Colonic mucosa (tissue), 4 donors: ENCODE data around the gene GIPC1. TPM values are rescaled to one million over a fixed set of nuclear protein-coding genes. Genes with fewer than 3 reads are reported as not detected.

ENCODE experiments used
- DNase-seq: peaks from one replicate; pipeline ENCODE4 v3.0.0-alpha.2; 2020
- H3K27ac ChIP-seq: fragments of 200-600 bp; one replicate; pipeline ENCODE4 v1.8.0; 2021
- H3K27me3 ChIP-seq: fragments of 200-600 bp; one replicate; pipeline ENCODE4 v1.8.0; 2021
- H3K36me3 ChIP-seq: fragments of 200-600 bp; one replicate; pipeline ENCODE4 v1.8.0; 2021
- H3K4me1 ChIP-seq: fragments of 200-600 bp; one replicate; pipeline ENCODE4 v1.8.0; 2021; ENCODE audit warnings: mild to moderate bottlenecking
- H3K4me3 ChIP-seq: fragments of 200-600 bp; one replicate; pipeline ENCODE4 v1.8.0; 2021
- H3K9ac ChIP-seq, 2 donors: one replicate each; pipeline ENCODE4 v1.7.0; 2013; ENCODE audit warnings: control low read depth in 2 of 2, low read depth in 2 of 2, low read length in 2 of 2
- H3K9me3 ChIP-seq: fragments of 200-600 bp; one replicate; pipeline ENCODE4 v1.8.0; 2021
- intact Hi-C: fragments of 100-400 bp; cut with DNase I; formaldehyde crosslinking; loops from one replicate; pipeline ENCODE4 v1.14.1; 2022
- total RNA-seq, 2 donors: library from RNA; stranded (reverse); fragmentation: NEBNext Ultra II Directional in 1 of 2; extraction: Animal tissue kit (Norgen Biotek cat#: 25700) in 1 of 2; gene quantifications; one replicate each; pipeline ENCODE4 v1.2.1, GENCODE V29; 2021
- TF ChIP-seq, protein P1 (sequence below): fragments of 200-600 bp; IDR thresholded peaks from one replicate; pipeline ENCODE4 v1.8.0; 2022; ENCODE audit warnings: antibody characterized with exemption, mild to moderate bottlenecking
- donor health status: healthy.
- donor health status: DM: no; HTN: no; CAD: no.
- donor health status: DM: no; HTN: no; CAD: no.

Gene GIPC1
- total RNA-seq, 2 donors from 2014 or later: 281 to 404 TPM

DNA sequence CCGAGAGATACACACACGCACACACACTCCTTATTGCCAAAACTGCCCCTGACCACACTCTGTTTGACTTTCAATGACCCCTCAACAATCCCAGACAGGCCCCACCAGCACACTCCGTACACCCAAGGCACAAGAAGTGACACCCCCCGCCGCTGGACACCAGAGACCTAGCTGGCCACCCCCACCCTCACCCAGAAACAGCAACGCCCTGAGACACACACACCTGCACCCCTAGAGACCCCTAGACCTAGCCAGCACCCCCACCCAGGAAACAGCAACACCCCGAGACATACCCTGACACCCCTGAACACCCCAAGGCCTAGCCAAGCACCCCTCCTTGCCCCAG lies 19.6 kb downstream of the GIPC1 start:
- peaks cover 9% of the 10 kb centered on the region for H3K4me1 ChIP-seq
- TF ChIP-seq, protein P1, sequence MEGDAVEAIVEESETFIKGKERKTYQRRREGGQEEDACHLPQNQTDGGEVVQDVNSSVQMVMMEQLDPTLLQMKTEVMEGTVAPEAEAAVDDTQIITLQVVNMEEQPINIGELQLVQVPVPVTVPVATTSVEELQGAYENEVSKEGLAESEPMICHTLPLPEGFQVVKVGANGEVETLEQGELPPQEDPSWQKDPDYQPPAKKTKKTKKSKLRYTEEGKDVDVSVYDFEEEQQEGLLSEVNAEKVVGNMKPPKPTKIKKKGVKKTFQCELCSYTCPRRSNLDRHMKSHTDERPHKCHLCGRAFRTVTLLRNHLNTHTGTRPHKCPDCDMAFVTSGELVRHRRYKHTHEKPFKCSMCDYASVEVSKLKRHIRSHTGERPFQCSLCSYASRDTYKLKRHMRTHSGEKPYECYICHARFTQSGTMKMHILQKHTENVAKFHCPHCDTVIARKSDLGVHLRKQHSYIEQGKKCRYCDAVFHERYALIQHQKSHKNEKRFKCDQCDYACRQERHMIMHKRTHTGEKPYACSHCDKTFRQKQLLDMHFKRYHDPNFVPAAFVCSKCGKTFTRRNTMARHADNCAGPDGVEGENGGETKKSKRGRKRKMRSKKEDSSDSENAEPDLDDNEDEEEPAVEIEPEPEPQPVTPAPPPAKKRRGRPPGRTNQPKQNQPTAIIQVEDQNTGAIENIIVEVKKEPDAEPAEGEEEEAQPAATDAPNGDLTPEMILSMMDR: no peak
- peaks cover 27% of the 10 kb centered on the region for H3K27me3 ChIP-seq
- no peak overlapping the region for H3K27ac ChIP-seq
- H3K36me3 ChIP-seq: peaks cover 6% of the 10 kb centered on the region
- no peak overlapping the region for H3K9ac ChIP-seq
- intact Hi-C loops: loop anchor here (10.0 kb wide), 1 partner anchor 331 kb away; no protein-coding TSS in a partner anchor
- no peak for DNase-seq
- H3K9me3 ChIP-seq: no peaks in the 10 kb centered on the region
- no peak overlapping the region for H3K4me3 ChIP-seq

DNA sequence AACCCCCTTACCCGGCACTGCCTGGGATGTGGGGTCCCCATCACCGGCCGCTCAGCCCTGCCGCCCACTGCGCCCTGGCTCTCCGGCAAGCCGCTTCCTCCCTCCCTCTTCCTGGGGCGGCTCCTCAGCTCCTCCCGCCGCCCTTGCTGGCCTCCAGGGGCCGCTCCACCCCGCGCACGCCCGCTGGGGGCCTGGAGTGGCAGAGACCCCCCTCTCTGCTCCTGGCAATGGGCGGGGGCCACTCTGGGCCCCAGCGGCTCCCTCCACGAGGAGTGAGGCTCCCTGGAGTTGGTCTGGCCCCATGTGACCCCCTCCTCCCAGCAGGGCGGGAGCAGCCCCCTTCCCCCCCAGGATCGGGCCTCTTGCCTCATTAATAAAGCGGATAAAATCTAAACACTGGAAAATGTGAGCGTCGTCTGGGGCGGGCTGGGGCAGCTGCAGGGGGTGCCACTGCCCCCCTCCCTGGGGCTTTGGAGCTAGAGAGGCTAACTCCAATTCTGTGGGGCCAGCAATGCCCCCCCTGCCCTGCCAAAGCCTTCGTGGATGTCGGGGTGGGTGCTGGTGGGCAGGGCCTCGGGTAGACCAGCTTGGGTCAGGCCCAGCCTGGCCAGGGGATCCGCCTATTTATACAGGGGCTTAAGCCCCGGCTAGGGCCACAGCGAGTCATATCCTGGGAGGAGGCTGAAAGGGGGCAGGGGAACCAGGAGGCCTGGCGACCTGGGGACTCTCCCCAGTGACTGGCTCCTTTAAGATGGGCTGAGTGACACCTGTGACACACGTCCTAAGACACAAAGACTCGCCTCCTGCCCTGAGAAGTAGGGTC lies 20.5 kb downstream of the GIPC1 start, which contains the start of gene PTGER1:
Gene PTGER1 (minus strand): TSS at position 104 of the 823 bp plus-strand sequence. CDS start 1,034 bp downstream, outside the sequence.
- H3K36me3 ChIP-seq: peaks cover 6% of the 10 kb centered on the region

DNA sequence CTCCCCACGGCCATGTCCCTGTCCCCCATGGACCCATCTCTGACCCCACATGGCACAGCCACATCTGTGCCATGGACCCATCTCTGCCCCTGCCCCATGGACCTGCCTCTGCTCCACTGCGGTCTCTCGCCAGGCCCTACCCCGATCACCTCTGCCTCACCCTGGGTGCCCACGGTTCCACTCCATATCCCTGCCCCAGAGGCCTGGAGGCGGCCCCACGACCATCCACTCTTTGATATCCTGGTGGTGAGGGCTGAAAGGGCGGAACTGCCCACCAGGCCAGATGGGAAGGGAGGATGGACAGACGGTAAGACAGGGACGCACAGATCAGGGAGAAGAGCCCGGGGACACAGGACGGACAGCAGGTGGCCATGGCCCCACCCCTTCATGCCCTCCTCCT lies 21.1 kb downstream of the GIPC1 start:
- no peak for DNase-seq
- H3K4me1 ChIP-seq: peaks cover 9% of the 10 kb centered on the region
- peaks cover 27% of the 10 kb centered on the region for H3K27me3 ChIP-seq
- no peak overlapping the region for H3K9ac ChIP-seq
- TF ChIP-seq, protein P1: no peak
- no peaks in the 10 kb centered on the region for H3K9me3 ChIP-seq
- intact Hi-C loops: loop anchor here (10.0 kb wide), 1 partner anchor 330 kb away; no protein-coding TSS in a partner anchor
- peaks cover 6% of the 10 kb centered on the region for H3K36me3 ChIP-seq
- H3K4me3 ChIP-seq: no peak overlapping the region
- H3K27ac ChIP-seq: no peak overlapping the region

More for the DNA sequence above, 20.5 kb downstream of the GIPC1 start, which contains the start of gene PTGER1:
- H3K27ac ChIP-seq: no peak within 1 kb of the TSS
- intact Hi-C loops: loop anchor here (10.0 kb wide), 1 partner anchor 331 kb away; no protein-coding TSS in a partner anchor
- H3K4me1 ChIP-seq: peaks cover 9% of the 10 kb centered on the region
- H3K9ac ChIP-seq: peak within 1 kb of the TSS in 1 of 2 donors; percentile 14
- TF ChIP-seq, protein P1: peak; percentile 24
- peaks cover 27% of the 10 kb centered on the region for H3K27me3 ChIP-seq
- no peaks in the 10 kb centered on the region for H3K9me3 ChIP-seq
- no peak within 1 kb of the TSS for H3K4me3 ChIP-seq
- peak; percentile 42 for DNase-seq

DNA sequence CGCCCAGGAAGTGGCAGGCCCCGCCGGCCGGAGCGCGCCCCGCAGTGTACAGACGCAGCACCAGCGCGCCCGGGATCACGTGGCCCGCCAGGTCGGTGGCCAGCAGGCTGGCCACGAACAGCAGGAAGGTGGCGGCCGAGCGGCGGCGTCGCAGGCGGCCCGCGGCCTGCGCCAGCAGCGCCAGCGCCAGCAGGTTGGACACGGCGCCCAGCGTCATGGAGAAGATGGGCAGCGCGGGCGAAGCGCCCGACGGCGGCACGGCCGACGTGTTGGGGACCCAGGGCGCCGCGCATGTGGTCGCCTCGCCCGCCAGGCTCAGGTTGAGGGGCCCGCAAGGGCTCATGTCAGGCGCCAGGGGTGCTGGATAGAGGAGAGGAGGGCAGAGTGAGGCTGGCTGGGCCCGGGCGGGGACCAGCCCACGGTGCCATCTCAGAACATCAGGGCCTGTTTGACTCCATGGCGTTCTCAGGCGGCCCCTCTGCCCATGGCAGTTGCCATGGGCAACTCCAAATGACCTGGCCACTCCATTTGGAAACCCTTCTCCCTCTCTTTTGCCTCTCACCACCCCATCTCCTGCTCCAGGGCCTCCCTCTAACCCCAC lies 21.8 kb downstream of the GIPC1 start:
- peak overlapping the region in 1 of 2 donors; percentile 14 for H3K9ac ChIP-seq
- TF ChIP-seq, protein P1: no peak
- no peaks in the 10 kb centered on the region for H3K9me3 ChIP-seq
- peaks cover 9% of the 10 kb centered on the region for H3K4me1 ChIP-seq
- intact Hi-C loops: loop anchor here (10.0 kb wide), 1 partner anchor 329 kb away; no protein-coding TSS in a partner anchor
- H3K4me3 ChIP-seq: no peak overlapping the region
- H3K27me3 ChIP-seq: peaks cover 27% of the 10 kb centered on the region
- DNase-seq: peak; percentile 58
- H3K36me3 ChIP-seq: peaks cover 6% of the 10 kb centered on the region
- no peak overlapping the region for H3K27ac ChIP-seq

DNA sequence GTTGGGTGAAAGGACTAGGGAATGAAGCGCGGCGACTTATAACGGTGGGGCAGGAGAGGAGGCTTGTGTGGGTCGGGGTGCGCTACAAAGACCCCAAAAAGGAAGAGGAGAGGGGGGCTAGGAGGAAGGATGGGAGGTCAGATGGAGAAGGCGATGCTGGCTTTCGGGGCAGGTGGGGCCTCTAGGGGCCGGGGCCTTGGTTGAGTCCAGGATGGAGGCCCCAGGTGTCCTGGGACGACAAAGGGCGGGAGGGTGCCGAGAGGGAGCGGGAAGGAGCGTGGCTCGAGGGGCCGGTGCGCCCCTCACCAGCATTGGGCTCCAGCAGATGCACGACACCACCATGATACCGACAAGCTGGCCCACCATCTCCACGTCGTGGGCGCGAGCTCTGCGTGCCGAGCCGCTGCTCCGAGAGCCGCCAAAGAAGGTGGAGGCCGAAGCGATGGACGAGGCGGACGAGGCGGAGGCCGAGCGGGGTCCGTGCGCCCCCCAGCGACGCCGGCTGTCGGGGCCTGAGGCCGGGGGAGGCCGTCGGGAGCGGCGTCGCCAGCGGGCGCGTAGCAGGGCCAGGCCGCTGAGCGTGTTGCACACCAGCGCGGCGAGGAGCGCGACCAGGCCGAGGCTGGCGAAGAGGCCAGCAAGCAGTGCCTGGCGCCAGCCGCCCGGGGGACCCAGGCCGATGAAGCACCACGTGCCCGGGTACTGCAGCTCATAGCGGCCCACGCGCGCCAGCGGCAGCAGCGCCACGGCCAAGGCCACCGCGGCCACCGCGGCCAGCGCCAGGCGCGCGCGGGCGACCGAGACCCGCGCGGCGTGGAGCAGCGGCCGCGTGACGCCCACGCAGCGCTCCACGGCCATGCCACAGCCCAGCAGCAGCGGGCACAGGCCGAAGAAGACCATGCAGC lies 22.6 kb downstream of the GIPC1 start:
- intact Hi-C loops: loop anchor here (10.0 kb wide), 1 partner anchor 329 kb away; no protein-coding TSS in a partner anchor
- Histone ChIP-seq H3K9me3 (no peaks in the 10 kb centered on the region), H3K9ac (no peak overlapping the region), H3K4me3 (no peak overlapping the region), H3K27me3 (peaks cover 27% of the 10 kb centered on the region), H3K36me3 (peaks cover 3% of the 10 kb centered on the region), H3K4me1 (peaks cover 9% of the 10 kb centered on the region), H3K27ac (no peak overlapping the region)
- no peak for DNase-seq
- TF ChIP-seq, protein P1: no peak
